GM19452 (cell line): ENCODE measurements around the gene KSR2.
"Not testable (repeated sequence)": the region's sequence is repeated elsewhere in the genome, so short reads cannot be mapped to it uniquely, and the experiment has no call there.

Experiments
- ATAC-seq: cut with Tn5 transposase; IDR thresholded peaks from one replicate; pipeline ENCODE4 v1.9.1; 2021; ENCODE audit not compliant: unreplicated experiment

KSR2 gene

DNA sequence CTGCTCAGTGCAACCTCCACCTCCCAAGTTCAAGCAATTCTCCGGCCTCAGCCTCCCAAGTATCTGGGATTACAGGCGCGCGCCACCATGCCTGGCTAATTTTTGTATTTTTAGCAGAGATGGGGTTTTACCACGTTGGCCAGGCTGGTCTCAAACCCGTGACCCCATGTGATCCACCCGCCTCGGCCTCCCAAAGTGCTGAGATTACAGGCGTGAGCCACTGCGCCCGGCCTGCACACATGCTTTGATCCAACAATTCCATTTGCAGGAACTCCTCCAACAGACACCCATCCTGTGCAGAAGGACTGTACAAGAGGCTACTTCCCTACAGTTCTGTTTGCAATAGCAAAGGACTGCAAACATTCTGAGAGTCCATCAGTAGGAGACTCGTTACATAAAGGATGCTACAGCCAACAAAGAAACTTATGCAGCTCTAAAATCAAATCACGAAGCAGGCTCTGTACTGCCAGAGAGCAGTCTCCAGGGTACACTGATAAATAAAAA, 108.0 kb downstream of the KSR2 start:
- not testable (repeated sequence) for ATAC-seq

DNA sequence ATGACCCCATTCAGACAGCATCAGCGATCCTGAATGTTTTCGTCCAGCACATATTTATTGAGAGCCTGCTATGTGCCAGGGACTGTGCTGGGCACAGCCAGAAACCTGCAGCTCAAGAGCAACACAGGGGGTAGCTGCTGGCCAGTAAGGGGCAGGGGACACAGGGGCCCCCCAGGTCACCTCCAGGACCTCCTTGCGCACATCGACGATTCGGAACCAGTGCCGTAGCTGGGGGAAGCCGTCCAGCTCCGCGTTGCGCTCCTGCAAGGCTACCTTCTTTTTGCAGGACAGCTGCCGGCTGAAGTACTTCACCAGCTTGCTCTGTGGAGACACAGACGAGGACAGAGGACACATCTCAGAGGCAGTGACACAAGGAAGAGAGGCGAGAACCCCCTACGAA, 108.7 kb downstream of the KSR2 start:
- no peak for ATAC-seq

DNA sequence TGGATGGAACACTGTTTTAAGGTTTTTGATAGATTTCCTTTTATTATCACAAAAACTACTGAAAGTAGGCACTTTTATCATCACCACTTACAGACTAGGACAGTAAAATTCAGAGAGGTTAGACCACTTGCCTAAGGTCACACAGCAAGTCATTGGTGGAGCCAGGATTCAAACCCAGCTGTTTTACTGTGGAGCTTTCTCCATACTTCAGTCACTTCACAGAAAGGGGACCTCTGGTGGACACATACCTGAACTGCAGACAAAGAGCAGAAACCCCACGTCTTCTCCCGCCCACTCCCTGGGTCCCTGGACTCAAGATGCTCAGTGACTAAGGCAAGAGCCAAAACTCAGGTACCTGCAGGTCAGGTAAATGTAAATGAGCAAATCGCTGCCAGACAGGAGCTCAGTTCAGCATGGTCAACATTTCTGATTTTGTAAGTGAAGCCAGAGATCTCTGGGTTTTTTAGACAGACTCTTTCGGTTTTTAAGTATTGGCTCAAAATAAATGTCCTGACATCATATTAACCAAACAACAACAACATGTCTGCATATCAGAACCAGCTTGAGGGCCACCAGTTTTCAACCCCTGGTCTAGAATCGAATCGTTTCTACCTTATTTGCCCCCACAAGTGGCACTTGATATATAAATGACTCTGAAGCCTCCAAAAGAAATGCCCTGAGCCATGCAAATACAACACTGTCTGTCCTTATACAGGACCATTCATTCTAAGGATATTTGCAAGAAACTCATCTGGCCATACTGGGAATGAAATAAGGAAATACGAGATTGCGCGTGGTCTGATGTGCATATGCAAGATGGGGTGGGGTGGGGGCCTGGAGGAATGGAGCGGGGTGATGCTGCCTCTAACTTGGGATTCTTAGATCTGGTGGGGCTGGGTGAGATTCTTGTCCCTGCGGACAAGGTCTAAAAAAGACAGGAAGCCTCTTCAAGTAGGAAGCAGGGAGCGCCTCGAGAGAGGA, 110.9 kb downstream of the KSR2 start:
- no peak for ATAC-seq

DNA sequence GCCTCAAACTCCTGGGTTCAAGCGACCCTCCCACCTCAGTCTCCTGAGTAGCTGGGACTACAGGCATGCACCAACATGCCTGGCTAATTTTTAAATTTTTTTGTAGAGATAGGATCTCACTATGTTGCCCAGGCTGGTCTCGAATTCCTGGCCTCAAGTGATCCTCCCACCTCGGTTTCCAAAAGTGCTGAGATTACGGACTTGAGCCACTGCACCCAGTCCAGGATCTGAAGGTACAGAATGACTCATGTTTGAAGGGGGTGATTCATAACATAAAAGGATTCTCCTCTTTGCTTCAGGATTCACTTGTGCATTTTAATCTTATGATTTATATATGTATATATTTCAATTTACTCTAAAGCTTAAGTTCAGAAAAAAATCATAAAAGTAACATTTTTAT, 111.7 kb downstream of the KSR2 start:
- ATAC-seq, result not testable (repeated sequence)

DNA sequence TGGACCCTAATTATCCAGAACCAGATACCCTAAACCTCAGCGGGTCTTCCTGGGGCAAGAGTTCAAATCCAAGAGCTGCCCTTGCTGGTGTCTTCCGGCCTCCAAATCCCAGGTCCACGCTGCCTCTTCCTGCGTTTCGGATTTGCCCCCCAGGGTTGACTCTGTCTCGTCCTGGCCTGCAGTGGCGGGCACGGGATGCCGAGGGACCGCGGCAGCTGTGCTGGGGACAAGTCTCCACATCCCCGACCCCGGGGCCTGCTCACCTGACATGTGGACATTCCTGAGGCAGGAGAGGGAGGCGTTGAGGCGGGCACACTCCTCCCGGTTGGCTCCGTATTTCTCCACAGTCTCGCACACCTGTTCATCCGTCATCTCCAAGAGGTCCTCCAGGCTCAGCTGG, 113.6 kb downstream of the KSR2 start:
- ATAC-seq, result no peak

DNA sequence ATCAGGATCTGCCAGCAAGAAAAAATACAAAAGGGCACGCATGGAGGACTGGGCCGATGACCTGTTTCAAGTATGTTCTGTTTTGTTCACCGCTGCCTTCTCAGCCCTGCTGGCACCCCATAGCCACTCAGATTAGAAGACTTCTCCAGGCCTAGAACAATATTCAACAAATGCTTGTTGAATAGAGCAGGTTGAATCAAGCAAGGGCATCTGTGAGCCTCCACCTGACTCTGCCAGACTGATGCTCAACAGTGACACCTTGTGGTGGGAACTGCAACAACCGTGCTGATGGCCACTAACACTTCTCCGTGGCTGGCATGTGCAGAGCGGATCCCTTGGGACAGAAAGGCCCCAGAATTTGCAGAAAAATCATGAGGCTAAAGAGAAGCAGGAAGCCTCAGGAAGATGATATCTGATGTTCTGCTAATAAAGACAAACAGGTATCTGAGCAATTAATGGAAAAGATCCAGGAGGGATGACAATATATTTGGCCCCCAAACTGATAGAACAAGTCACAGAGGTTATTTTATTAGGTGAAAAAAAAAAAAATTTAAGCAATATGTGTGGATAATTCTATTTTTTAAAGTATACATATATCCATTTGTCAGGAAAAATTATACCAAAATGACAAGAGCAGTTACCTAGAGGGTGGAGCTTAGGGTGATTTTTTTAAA, 114.3 kb downstream of the KSR2 start:
- ATAC-seq, result no peak

DNA sequence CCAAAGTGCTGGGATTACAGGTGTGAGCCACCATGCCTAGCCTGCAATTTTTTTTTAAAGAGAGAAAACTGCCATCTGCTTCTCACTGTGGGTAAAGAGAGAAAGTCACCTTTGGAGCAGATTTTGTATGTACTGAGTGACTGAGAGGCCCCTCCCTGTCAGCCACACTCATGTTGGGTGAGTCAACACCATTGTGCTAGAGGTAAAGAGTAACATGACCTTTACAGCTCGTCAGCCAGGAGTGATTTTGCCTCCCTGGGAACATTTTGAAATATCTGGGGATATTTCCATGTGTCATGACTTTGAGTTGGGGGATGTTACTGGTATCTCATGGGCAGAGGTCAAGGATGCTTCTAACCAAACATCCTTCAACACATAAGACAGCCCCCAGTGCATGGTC, 115.2 kb downstream of the KSR2 start:
- ATAC-seq, result no peak

DNA sequence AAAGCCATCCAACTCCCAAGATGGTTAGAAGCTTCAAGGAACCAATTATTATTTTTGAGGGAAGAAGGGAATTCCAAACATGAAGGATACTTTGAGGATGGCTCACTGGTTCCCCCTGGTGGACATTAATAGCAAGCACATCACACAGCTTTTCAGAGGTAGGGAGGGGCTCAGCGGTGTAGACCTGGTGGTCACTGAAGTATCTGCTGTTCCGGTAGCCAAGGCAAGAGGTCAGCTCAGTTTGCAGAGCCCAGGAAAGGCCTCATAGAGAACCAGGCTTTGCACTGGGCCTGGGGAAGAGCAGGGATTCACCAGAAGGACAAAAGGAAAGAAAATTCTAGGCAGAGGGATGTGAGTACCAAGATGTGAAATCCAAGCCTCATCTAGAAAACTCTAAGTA, 118.7 kb downstream of the KSR2 start:
- ATAC-seq, result no peak

DNA sequence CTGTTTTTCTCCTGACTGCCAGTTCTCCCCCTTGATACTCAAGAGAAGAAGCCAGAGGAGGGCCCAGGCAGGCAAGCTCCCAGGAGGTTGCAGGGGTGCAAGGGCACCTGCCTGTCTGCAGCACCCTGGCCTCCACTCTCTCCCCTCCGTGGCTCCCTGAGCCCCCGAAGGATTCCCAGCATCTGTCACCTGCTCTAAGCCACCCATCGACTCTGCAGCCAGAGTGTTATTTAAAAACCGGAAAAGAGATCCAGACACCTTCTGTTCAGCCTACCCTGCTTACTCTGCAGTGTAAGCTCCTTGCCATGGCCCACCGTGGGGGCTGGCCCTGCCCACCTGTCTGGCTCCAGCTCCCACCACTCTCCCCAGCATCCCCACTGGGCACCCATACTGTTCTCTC, 121.4 kb downstream of the KSR2 start:
- no peak for ATAC-seq

DNA sequence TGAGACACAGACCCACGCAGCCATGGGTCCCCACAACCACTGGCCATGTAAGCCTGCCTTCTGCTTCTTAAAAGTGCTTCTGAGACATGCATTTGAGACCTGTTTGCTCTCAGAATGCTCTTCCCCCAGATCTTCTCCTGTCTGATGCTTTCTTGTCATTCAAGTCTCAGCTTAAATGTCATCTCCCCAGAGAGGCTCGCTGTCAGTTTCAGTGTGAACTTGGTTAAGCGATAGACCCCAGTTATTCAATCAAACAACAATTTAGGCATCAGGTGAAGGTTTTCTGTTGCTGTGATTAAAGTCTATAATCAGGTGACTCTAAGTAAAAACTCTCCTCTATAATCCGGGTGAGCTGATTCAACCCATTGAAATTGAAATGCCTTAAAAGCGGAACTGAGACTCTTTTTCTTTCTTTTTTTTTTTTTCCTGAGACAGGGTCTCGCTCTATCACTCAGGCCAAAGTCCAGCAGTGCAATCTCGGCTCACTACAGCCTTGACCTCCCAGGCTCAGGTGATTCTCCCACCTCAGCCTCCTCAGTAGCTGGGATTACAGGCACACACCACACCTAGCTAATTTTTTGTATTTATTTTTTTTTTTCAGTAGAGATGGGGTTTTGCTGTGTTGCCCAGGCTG, 123.4 kb downstream of the KSR2 start:
- ATAC-seq, result no peak

DNA sequence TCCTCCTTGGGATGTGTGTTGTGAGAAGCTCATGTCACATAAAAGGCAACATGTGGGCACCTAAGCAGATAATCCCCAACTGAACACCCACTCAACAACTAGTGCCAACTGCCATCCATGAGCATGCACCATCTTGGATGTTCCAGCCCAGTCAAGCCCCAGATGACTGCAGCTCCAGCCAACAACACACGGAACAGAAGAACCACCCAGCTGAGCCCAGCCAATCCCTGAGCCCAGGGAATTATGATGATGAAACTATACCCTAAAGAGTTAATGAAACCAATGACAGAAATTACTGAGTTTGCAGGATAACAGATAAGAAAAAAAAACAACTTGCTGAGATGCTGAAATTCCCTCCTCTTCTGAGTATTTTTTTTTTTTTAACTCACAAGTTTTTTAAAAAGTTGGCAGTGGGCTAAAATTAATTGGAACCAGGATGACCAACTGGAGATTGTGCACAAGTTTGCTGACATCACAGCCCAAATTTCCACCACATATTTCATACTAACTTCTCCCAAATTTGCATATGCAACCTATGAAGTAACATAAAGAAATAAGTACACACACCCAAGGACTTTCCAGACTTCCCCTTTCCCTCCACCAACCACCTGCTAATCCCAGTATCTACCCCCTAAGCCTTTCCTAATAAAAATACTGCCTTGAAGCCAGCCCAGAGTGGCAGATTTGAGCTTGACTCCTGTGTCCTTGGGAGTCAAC, 124.5 kb downstream of the KSR2 start:
- ATAC-seq, result no peak

DNA sequence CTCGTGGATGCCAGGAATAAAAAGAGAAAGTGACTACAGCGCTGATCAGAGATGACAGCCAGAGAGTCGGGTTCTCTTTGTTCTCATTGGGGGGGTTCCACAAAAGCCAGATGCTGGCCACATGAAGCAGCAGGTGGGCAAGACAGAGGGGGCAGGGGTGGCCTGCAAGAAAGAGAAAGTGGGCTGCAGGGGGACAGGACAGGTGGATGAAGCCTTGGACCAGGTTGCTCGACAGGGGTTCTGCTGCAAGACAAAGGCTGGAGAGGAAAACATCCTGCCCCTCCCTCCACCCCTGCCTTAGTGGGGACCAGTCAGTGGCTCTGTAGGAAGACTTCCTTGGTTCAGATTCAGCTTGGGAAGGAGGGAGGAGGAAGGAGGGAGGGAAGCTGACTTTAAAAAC, 126.2 kb downstream of the KSR2 start:
- no peak for ATAC-seq

DNA sequence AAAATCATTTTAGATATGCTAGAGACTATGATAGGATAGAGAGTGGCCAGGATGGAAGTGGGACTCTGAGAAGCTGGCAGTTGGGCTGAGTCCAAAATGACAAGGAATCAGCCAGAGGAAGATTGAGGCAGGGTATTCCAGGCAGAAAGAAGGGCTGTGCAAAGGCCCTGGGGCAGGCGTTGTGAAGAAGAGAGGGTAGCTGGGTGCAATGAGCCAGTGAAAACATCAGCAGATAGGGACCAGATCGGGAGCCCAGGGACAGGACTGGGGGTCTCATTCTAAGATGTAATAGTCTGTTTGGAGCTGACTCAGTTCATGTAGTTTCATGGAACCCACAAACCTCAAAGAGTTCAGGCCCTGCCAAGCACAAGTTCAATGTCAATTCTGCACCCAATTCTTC, 126.6 kb downstream of the KSR2 start:
- no peak for ATAC-seq

DNA sequence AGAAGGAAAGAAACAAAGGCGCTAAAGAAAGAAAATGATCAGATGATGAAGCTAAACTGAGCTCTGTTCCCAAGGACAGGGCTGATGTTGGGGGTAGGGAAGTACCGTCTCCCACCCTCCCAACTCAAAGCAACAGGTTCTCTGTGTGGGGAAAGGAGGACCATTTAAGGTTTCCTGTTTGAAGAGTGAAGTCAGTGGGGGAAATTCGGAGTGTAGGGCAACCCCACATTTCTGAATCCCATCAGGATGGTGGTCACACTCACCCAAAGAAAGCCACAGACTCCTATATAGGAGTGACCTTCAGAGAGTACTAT, 131.1 kb downstream of the KSR2 start:
- no peak for ATAC-seq

DNA sequence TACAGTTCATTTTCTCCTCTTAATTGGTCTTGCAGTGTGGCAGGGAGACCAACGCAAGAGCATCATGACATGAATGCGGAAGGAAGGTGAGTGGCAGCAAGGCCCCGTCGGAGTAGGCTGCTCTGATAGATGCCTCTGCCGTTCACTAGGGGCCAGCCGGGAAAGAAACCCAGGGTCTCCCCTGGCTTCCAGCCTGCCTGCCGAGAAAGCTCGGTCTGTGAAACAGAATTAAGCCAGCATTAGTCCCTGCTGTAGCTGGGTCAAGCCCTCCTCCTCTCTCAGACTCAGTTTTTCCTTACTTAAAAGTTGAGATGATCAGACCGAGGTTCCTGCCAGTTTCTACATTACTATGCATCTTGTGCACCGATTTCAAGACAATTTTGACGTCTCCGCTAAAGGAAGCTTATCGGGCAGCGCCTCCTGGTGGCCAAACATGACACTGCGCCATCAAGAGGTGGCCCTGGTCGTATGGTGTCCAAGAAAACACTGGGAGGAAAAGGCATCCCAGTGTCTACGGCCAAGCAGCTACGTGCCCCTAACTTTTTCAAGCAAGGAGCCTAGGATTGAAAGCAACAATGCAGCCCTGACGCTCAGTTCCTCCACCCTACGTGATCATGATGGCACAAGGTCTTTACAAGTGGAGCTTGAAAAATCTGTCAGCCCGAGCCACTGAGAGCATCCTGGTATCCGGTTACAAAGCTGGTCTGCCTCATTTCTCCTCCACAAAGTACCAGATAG, 131.6 kb downstream of the KSR2 start:
- ATAC-seq, result peak; percentile 66

DNA sequence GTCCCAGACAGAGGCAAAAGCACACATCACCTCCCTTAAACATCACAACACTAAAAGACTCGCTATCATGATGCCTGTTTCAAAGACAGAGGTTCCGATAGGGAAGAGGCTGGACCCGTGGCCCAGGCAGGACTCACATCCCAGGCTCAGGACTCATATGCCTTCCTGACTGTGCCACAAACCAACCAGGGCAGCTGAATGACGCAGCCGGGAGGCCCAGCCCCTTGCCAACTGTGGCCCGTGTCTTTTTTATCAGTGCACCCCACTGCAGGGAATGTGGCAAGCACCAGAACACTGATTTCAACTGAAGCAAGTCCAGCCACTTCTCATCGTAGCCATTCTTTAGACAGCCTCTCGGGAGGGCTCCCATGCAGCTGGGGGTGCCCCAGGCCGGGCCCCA, 132.3 kb downstream of the KSR2 start:
- ATAC-seq, result no peak

DNA sequence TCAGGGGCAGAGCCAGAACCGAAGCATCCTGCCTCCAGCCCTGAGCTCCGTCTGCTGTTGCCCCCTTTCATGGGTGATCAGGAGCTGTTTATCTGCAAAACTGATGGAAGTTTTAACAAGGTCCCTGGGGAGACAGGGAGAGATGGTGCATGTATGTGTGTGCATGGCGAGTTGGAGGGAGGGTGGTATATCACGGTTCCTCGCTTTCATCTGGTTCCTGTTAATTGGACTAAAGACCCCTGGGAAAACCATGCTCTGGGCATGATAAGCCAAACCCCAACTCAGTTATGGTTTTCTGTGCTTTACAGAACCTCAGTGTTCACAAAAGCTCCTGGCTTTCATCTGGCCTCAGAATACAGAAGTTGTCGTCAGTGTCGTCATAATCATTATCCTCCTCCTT, 133.6 kb downstream of the KSR2 start:
- no peak for ATAC-seq

DNA sequence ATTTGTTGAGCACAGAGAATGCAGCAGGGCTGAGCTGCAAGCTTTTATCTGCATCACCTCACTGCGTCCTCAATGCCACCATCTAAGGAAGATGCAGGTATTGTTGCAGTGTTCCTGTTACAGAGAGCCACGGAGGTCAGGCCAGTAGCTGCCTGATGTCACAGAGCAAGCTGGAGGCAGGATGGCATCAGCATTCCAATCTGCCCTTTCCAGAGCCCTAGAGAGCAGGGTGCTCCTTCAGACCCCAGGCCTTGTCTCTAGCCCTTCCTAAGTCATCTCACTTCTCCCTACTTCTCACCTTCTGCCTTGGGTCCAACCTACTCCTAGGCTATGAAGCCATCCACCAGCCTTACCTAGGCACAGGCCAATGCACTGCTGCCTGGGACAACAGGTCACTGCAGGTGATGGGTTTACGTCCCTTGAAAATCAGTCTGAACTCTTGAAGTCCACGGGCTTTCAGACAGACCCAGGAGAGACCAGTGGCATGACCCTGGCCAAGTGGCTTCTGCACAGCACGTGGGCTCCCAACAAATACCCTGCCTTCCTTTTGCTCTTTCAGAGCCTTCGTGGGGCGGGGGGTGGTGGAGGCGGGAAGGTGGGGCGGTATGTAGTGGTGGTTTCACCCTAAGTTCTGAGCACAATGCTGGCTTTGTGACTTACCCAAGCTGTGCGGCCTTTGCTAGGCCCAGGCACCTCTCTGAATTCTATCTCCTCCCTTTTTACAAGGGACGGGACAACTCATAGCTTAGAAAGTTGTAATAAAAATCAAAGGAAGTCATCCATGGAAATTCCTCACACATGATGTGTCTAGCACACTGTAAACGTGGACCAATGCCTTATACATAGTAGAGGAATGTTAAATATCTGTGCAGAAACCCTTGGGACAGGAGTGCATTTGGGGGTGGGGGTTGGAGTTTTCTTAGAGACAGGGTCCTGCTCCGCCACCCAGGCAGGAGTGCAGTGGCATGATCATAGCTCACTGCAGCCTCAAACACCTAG, 136.0 kb downstream of the KSR2 start:
- ATAC-seq, result no peak

DNA sequence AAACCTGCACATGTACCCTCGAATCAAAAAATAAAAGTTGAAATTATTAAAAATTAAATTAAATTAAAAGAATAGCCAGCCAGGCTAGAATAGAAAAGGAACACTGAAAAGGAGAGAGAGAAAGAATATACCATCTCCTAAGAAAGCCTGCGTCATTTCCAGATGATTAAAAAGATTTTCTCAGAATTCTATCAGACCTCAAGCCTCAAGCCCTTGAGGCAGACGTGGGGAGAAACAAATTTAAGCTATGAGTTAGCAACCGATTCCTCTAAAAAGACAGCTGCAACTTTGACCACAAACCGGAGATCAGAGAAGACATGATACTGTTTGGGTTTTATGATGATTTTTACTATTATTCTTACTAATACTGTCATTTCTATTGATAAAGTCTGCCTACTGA, 138.3 kb downstream of the KSR2 start:
- no peak for ATAC-seq
